Measurements from ENCODE around the gene ABHD10.
A peak's percentile ranks its signal among the peaks of the same experiment; 100 is the strongest.

ABHD10 gene

DNA sequence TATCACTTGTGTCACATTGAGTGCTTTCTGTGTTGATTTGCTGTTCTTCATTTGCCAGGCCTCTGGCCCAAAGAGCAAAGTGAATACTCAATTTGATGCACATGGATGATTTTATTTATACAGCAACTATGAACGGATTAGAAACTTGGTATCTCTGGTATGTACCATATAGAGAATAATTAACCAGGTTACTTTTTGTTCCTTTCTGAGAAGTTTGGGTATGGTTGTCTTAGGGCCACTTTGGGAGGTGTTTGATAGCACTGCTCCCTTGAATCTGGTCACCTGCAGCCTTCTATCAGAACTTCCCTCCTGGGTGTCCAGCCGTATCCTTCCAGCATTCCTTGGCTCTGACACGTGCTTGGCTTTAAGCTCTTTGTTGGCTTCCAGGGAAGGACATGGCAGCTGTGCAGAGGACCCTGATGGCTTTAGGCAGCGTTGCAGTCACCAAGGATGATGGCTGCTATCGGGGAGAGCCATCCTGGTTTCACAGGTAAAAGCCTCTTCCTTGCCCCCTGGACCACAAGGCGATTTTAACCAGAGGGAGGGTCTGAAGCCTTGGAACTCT, 32.6 kb downstream of the ABHD10 start:
- DNase-seq (ENCODE audit: low read depth), result no peak
- no peak overlapping the region for H3K4me3 ChIP-seq (ENCODE audit: low read length)
- TF ChIP-seq, protein P1, sequence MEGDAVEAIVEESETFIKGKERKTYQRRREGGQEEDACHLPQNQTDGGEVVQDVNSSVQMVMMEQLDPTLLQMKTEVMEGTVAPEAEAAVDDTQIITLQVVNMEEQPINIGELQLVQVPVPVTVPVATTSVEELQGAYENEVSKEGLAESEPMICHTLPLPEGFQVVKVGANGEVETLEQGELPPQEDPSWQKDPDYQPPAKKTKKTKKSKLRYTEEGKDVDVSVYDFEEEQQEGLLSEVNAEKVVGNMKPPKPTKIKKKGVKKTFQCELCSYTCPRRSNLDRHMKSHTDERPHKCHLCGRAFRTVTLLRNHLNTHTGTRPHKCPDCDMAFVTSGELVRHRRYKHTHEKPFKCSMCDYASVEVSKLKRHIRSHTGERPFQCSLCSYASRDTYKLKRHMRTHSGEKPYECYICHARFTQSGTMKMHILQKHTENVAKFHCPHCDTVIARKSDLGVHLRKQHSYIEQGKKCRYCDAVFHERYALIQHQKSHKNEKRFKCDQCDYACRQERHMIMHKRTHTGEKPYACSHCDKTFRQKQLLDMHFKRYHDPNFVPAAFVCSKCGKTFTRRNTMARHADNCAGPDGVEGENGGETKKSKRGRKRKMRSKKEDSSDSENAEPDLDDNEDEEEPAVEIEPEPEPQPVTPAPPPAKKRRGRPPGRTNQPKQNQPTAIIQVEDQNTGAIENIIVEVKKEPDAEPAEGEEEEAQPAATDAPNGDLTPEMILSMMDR (conservative IDR thresholded peaks at IDR 0.05; ENCODE audit: low read depth, low read length), result no peak

DNA sequence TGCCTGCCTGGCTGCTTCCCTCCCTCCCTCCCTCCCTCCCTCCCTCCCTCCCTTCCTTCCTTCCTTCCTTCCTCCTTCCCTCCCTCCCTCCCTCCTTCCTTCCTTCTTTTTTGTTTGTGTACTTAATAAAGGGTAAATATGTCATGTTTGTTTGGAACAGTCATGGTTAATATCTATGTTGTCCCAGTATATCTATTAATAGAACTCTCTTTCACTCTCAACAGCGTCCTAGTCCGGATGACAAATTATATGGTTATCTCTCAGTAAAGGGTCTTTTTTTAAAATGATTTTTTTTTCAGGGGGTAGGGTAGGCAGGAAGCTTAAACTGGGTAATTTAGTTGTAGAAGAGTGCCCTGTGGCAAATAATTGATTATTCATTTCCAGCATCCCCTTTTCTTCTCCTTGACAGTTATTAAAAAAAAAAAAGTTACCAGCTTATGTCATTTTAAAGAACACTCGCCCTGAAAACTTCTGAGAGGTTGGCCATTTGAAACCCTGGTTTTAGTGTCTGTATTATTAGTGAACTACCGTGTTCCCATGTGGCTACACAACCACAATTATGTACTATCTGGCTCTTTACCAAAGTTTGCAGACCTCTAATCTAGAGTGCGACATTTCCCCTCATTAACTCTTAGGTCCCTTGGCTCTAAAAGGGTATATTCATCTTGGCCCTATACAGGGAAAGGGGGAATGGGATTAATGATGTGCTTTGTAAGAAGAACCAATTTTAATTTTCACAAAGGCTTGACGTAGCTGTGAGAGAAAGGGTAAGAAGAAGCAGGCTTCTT, 33.6 kb downstream of the ABHD10 start:
- DNase-seq (ENCODE audit: low read depth), result peak; percentile 12
- H3K4me3 ChIP-seq (ENCODE audit: low read length), result no peak overlapping the region
- TF ChIP-seq, protein P1 (conservative IDR thresholded peaks at IDR 0.05; ENCODE audit: low read depth, low read length), result no peak

DNA sequence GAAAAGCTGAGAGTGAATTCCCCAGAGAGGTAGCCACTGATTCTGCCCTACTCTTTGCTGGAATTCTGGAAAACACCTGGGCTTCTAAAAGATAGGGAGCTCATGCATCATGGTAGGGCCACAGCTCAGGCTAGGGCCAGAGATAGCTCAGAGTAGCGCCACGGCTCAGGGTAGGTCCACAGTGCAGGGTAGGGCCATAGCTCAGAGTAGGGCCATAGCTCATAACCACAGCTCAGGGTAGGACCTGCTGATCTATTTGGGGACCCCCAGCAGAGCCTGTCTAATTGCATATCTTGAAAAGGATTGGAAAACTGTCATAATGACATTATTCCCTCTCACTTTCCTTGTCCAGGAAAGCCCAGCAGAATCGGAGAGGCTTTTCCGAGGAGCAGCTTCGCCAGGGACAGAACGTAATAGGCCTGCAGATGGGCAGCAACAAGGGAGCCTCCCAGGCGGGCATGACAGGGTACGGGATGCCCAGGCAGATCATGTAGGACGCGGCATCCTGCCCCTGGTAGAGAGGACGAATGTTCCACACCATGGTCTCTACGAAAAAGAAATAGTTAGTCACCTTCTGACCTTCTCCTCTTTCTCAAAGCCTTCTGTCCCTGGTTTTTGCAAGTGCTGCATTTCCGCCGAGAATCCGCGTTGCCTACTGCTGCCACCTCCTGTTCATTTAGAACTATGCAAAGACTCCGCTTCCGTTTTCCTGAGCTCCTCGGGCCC, 34.4 kb downstream of the ABHD10 start:
- peak; percentile 34 for DNase-seq (ENCODE audit: low read depth)
- TF ChIP-seq, protein P1 (conservative IDR thresholded peaks at IDR 0.05; ENCODE audit: low read depth, low read length), result peak; percentile 76
- H3K4me3 ChIP-seq (ENCODE audit: low read length), result no peak overlapping the region

DNA sequence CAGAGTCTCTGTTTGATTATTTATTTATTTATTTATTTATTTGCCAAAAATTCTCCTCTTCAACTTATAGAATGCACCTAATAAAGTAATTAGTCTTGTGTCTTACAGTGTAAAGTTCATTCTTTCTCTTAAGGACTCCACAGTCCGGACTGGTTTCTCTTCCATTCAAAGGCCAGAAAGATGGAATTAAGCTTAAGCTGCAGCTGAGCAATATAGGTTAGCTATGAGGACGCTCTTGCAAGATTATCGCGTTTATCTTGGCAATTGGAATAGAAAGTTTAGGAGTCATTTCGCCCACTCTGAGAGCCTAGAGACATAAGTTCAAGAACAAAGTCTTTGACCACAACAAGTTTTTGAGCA, 34.9 kb downstream of the ABHD10 start:
- TF ChIP-seq, protein P1 (conservative IDR thresholded peaks at IDR 0.05; ENCODE audit: low read depth, low read length), result no peak
- DNase-seq (ENCODE audit: low read depth), result no peak
- no peak overlapping the region for H3K4me3 ChIP-seq (ENCODE audit: low read length)

DNA sequence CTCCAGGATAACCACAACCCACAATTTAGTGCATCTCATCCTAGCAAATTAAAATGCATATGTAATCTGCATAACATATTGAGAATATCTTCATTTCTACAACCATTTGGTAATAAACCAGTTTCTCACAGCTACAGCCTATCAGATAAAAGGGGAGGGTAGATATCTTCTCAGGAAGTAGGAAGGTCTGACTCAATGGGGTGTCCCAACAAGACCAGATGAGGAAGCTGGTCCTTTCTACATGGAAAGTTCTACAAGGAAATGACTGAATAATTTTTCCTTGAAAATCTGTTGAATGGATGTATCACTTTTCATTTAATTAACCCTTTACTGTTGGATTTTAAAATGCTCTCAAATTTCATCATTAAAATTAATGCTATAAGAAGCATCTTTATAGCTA, 38.3 kb downstream of the ABHD10 start:
- DNase-seq (ENCODE audit: low read depth), result no peak

DNA sequence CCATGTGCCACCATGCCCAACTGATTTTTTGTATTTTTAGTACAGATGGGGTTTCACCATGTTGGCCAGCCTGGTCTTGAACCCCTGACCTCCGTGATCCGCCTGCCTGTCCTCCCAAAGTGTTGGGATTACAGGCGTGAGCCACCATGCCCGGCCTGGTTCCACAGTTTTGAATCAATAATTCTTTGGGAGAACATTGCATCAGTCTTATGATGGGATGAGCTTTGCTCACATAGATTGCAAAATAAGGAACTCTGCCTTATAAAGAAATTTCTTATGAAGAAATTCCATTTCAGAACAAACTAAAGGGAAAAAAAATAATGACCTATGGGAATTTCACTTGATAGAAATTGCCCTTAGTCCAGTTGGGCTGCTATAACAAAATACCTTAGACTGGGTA, 39.9 kb downstream of the ABHD10 start:
- no peak for DNase-seq (ENCODE audit: low read depth)
- no peak overlapping the region for H3K4me3 ChIP-seq (ENCODE audit: low read length)
- TF ChIP-seq, protein P1 (conservative IDR thresholded peaks at IDR 0.05; ENCODE audit: low read depth, low read length), result no peak

More for the DNA sequence above, 38.3 kb downstream of the ABHD10 start:
- TF ChIP-seq, protein P1 (conservative IDR thresholded peaks at IDR 0.05; ENCODE audit: low read depth, low read length), result no peak
- H3K4me3 ChIP-seq (ENCODE audit: low read length), result no peak overlapping the region
